NCI-H2081 treated with DMSO at 0.1 percent for 48 hours (cell line): Measurements from ENCODE around the gene ESYT3.
"Not testable (repeated sequence)": the region's sequence is repeated elsewhere in the genome, so short reads cannot be mapped to it uniquely, and the experiment has no call there.

Source experiments
- DNase-seq: peaks from one replicate; lab custom pipeline; 2025; lab: John Stamatoyannopoulos, UW

ESYT3 gene

DNA sequence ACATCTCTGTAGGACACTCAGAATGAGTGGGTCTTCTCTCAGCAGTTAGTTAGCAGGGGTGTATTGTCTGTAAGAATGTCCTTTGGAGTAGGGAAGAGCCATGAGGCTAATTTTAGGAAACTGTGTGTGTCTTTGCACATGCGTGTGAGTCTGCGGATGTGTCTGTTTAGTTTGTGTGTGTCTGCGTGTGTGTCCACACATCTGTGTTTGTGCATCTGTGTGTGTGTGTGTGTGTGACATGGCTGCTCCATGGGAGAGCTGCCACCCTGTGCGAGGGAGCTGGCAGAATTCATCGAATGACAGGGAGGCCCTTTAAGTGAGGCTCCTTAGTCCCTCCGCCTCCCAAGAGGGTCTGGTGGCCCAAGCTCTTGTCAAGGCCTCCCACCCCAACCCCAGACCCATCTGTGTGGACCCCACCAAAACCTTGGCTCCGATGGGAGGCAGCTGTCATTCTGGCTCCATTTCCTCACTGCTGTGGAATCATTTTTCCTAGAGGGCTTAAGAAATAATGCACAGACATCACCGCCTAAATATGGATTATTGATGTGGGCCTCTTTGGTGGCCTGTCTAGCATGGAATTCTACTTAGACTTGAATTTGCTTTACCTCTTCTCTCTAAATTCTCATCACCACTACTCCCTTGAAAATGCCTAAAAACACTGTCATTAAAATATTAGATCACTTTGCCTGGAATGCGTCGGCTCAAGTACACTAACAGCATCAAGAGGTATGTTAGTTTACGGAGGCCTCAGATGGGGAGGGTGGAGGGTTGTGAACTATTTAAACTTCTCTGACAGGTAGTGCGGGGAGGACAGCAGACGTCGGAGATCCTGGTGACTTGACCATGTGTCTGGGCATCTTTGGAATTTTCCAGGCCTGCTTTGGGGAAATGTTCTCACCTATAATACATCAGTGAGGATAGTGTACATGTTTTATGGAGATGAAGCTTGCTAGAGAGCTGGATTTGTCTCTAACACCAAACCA lies 9.4 kb downstream of the ESYT3 start:
- DNase-seq, result no peak

DNA sequence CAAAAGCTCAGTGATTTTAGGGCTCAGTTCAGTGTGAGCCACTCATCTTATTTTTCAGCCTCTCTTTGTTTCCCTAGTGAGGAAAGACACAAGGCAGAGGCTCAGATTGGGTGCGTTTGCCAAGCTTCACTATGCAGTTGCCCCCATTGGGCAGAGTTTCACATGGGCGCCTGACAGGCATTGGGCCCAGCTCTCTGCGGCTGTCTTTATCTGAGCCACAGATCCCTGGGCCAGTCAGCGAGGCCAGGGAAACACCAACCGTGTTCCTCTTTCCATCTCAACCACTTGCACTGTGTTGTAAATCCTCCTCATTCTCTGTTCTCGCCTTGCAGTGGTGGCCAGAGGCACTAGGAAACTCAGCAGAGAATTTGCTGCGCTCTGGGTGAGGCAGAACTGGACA lies 10.8 kb downstream of the ESYT3 start:
- no peak for DNase-seq

DNA sequence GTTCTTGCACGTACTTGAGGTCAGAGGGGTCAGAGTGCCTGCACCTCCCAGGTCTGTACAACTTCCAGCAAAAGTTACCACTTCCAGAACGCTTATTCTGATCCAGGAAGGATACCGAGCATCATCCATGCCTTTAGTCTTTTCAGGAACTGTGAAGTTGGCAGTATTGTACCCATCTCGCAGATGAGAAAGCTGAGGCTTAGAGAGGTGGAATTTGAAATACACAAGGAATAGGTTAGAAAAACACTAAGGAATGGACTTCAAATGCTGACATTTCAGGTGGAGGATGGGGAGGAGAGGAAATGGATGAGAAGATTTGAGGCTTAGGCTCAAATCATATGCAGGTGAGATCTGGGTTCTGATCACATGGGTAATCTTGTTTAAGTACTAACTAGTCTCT lies 11.2 kb downstream of the ESYT3 start:
- DNase-seq, result no peak

DNA sequence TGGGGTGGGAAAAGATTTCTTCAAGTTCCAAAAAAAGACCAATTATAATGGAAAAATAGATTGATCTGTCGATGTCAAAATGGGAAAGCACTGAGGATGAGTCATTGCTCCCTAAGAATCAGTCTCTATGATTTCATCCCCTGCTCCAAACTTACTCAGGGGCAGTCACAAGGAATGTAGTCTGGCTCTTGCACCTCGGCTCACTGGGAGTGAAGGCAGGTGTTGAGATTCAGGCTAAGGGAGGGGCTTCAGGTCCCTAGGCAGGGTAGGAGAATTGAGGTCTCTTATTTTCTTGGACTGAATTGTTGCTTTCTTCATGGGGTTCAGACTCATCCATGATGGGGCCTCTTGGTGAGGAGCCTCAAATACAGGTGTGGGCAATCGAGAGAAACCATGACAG lies 14.2 kb downstream of the ESYT3 start:
- DNase-seq, result no peak

DNA sequence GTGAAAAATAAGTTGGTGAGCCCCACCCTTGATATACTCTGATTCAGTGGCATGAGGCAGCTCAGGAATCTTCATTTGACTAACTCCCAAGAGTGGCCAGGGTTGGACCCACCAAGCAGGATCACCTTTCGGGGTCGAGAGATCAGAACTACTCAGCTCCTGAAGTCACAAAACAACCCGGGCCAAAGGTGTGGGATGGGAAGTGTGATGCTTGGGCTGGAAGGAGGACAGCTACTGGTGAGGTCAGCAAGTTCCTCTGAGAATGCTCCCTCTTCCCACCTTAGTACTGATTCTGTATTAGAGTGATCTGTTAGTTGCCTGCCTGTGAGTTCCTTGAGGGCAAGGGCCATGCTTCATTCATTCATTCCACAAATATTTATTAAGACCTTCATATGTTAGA lies 15.1 kb downstream of the ESYT3 start:
- DNase-seq, result no peak

DNA sequence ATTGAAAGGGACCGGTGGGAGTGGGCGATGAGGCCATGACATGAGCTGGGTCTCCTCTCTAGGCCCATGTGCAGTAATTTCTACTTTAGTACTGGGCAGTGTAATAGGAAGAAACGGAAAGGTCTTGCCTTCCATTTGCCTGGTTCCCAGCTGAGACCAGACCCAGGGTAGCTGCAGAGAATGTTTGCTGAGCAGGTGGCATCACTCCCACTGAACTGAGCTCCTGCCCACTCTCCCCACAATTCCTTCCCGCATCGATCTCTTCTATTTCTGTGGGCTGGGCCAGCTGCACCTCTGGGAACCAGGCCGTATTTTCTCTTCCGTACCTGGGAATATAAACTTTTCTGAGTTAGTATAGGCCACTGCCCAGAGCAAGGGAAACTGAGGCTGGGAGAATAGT lies 15.8 kb downstream of the ESYT3 start:
- no peak for DNase-seq

DNA sequence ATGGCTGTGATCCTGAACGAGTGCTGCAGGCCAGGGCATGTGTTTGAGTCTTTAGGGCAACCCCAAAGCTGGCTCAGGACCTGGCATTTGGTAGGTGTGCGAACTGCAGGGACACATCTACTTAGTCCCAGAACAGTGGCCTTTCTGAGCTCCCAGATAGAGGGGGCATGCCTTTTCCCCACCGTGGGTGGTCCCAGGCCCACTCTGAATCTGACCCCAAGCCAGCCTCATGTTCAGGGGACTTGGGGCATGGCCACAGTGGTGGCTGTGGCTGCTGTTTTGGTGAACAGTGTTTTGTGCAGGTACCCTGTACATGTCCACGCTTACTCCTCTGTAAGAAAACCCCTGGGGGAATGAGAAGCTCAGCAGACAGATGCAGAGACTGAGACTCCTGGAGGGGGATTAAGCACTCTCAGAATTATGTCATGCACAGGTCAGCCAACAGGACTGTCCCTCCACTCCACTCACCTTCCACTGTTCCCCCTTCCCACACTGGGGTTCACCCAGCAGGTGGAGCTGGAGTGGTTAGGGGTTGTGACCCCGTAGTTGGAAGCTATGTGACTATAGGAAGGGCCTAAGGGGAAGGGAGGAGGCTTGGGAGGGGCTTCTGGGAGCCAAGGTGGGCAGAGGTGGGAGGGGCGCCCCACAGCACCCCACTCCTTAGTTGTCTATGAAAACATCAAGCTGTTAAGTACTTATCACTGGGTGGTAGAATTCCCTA lies 16.4 kb downstream of the ESYT3 start:
- DNase-seq, result no peak

DNA sequence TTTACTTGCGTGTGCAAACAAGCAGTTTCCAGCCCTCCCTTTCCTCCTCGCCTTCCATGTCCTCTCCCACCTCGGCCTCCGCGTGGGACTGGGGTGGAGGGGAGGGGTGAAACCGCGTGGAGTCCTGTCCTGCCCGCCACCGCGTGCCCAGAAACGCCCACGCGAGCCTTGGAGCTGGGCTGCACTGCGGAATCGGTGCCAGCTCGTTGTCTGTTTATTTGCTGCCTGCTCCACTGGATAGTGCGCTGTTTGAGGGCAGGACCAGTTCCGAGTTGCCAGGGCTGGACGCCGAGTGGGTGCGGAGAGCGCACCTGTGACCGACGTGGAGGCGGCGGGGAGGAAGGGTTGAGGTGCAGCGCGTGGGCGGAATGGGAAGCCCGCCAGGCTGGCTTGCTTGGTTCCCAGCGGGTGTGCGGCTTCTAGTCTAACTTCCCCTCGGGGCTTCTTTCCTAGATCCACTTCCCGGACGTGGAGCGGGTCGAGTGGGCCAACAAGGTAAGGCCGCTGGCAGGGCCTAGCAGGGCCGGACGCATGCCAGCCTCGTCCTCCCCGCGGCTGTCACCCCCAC lies 17.3 kb downstream of the ESYT3 start:
- DNase-seq, result no peak

DNA sequence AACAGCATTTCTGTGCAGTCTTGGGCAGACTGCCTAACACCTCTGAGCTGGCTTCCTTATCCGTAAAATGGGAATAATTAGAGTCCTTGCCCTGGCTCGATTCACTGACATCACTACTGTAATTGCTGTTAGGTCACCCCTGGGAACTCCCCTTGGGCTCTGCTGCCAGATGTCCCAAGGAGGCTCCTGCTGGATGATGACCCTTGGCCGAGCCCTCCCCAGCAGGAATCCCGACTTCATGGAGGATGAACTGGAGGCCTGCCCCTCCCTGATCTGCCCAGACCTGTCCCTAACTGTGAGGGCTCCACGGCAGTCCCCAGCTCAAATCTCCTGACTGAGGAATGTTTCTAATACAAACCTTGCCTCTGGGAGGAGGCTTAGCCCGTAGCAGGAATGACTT lies 18.0 kb downstream of the ESYT3 start:
- DNase-seq, result no peak

DNA sequence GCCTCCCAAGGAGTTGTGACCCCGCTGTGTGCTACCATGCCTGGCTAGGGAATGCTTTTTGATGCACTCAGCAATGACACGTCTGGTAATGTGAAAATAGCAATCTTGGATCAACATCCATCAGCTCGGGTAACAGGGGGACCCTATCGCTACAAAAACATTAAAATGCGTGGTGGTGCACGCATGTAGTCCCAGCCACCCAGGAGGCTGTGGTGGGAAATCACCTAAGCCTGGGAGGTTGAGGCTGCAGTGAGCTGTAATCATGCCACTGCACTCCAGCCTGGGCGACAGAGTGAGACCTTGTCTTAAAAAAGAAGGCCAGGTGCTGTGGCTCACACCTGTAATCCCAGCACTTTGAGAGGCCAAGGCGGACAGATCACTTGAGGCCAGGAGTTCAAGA lies 19.5 kb downstream of the ESYT3 start:
- DNase-seq, result not testable (repeated sequence)

DNA sequence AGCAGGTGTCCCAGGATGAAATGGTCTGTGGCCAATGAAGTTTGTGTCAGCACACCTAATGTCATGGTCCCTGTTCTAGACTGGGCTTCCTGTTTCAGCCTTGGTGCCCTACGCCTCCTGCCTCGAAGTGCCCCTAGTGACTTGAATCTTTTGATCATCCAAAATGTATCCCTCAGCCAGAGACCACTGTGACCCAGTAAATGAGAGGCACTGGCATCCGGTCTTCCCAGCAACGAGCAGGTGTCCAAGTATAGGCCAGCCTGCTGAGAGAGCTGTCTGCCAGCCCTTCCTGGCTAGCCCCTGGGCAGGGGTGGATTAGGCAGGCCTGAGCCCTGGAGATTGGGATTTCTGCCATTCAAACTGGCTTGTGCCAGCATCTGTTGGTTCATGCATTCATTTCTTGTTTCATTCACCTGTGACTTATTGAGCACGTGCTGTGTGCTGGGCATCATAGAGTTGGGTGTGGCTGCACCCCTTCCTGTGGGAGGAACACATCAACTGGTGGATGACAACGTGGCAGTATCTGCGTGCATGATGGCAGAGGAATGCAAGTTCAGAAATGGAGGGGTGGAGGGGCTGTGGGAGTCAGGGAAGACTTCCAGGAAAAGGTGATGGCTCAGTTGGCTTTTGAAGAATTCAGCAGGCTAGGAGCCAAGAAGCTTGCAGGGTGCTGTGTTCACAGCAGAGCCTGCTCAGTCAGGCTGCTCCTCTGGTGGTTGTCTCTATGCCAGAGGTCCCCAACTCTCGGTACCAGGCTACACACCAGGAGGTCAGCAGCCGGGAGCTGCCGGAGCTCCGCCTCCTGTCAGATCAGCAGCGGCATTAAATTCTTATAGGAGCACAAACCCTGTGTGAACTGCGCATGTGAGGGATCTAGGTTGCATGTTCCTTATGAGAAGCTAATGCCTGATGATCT lies 21.6 kb downstream of the ESYT3 start:
- DNase-seq, result no peak

DNA sequence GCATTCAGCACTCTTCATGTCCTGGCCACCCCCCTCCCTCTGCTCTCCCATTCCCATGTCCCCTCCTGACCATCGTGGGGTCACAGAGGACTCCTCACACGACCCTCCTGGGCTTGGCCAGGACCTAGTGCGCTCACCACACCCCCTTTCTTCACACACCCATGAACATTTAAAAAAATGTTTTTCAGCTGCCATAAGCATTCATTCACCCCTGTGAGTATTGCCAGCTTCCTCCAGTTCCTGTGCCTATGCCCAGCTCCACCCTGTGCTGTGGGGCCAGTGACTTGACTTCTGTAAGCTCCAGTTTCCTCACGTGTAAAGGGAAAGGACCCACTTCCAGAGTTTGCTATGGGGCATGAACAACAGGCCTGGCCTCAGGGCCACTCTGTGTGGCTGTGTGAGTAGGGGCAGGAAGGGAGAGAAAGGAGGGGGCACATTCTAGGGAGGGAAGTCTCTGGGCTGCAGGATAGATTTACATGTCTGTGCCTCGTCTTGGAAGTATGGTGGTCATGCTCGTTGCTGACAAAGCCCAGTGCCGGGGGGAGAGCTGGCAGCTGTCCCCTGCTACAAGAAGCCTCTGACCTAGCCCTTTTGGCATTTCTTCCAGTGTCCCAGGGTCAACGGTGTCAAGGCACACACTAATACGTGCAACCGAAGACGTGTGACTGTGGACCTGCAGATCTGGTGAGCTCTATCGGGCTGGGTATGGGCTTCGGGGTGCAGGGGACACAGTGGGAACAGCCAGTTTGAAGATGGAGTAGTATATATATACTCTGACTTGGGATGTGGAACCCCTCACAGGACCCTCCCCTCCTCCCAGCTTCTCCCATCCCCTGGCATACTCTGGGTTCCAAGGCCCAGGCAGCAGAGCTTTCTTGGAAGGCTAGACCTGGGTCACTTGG lies 22.8 kb downstream of the ESYT3 start:
- DNase-seq, result no peak

DNA sequence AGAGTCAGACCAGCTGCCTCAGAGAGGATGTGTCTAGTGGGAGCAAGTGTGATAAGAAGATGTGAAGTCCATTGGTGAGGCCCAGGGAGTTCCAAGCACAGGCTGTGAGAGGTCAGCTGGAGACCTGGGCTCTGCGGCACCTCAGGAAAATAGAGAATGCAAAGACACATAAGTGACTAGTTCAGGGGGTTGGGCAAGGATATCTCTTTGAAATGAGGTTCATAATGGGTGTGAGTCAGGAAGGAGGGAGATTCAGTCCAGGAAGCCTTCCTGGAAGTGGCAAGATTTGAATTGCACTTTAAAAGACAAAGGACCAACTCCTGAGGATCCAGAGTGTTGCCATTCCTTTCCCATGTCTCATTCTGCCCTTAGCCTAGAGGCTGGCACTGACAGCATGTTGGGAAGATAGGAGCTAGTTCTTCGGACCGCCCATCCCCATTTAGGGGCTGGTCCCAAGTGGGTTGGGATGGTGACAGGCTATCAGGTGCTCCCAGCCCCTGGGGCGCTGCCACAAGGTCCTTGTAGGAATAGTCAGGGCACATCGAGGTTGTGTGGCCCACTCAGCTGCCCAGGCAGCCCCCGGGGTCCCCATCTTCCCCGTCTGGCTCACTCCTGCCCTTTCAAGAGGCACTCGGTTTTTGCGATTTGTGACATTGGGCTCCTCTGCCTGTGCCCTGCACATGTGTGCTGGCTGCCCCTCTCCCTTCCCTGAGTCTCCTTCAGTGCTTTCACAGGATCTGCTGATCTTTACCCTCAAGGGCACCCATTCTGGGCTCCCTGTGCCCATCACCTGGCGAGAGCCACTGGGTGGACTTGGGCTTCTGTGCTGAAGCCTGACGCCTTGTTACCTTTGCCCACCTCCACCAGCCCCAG lies 23.7 kb downstream of the ESYT3 start:
- no peak for DNase-seq

DNA sequence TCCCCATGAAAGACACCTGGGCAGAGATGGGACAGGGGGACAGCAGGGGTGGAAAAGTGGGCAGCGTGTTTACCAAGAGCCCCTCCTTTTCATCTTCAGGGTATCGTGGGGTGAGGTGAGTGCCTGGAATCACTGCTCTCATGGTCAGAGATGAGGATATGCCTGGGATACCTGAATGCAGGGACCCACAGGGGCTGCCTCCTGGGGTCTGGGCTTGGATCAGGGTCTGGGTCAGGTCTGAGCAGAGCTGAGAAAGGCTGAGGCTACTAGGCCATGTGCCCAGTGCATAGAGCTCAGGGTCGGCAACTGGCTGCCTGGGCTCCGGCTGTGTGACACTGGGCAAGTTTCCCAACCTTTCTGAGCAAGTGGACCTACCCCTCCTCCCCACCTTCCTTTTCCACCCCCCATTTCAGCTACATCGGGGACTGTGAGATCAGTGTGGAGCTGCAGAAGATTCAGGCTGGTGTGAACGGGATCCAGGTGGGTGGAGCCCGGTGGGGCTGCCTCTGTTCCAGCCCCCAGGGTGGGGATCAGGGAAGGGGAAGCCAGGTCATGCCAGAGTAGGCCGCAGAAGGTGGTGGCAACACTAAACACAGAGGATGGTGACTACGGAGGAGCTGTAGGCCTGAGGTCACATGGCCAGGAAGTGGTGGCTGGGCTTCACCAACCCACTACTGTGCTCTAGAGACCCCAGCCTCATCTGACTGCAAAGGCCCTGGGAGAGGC lies 24.5 kb downstream of the ESYT3 start:
- no peak for DNase-seq

DNA sequence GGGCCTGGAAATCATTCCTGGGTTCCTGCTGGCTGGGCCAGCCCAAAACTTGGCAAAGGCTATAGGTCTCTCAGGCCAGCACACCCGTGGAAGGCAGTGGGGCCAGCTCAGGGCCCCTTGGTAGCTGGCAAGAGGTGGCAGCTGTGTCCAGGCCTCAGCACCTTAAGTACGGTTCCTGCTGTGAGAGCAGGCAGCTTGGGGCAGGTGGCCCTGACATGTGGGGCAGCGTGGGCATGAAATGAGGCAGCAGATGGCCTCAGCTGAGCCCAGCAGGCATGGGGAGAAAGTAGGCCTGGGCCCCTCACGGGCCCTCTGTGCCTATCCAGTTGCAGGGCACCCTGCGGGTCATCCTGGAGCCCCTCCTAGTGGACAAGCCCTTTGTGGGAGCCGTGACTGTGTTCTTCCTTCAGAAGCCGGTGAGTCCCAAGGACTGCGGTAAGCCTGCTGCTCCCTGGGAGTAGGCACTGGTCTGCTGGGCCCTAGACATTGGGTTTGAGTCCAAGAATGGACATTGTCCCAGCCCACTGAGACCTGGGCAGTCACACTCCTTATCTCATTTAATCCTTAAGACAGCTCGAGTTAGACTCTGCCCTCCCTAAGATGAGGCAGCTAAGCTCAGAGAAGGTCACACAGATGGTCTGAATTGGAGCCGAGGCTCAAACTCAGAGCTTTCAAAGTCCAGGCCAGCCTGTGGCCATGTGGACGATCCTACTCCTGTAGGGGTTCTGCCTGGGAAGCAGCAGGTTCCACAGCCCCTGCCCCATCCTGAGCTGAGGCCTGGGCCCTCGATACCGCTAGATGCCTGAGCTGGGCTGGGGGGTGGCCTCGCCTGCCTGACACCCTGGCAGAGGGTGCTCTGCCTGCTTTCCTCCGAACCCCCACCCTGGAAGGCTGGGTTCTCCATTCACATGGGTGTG lies 25.5 kb downstream of the ESYT3 start:
- DNase-seq, result no peak

DNA sequence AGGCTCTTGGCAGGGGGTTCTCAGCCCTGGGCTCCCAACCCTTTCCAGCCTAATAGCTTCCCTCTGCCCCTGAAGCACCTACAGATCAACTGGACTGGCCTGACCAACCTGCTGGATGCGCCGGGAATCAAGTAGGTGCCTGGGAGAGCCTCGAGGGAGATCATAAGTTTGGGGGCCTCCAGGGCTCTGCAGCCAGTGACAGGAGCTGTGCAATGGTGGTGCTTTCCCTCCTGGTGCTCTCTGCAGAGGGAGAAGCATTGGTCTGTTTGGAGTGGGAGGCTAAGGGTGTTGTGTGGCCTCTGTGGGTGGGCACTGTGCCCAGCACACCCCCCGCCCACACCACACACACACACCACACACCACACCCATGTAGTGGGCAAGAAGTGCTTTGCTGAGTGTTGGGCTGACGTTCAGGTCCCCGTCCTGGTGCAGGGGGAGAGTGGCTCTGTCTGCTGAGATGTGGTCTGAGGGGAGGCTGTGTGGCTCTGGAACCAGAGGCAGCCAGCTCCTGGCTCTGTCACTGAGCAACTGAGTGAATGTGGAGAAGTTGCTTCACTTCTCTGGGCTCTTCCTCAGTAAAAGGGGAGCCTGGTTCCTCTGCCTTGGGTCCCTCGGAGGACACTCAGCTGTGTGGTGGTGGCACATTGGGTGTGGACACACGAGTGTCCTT lies 26.3 kb downstream of the ESYT3 start:
- DNase-seq, result no peak

DNA sequence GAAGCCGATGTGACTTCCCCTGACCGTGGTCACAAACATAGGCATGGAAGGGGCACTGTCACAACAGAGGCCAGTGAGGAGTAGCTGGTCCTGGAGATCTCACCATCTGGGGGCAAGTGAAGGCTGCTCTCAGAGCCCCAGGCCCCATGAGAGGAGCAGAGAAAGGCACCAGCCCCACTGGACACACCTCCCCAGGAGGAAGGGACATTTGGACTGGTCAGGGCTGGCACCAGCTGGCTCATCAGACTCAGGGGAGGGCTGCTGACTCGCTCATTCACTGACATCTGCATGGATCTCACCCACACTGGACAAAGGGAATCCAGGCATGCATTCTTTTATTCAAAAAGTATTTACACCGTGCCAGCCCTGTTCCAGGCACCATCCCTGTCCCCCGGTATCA lies 26.8 kb downstream of the ESYT3 start:
- DNase-seq, result no peak

DNA sequence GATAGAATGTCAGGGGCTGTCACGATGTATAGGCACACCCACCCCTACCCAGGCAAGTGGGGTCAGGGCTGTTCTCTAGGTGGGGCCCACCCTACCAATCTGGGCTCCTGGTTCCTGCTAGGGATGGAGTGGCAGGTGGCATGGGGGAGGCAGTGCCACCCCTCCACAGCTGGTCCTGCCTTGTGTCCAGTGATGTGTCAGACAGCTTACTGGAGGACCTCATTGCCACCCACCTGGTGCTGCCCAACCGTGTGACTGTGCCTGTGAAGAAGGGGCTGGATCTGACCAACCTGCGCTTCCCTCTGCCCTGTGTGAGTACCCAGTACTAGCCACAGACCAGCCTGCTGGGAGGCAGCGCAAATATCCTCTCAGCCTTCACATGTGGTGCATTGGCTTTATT lies 27.5 kb downstream of the ESYT3 start:
- DNase-seq, result no peak
